HepG2 (cell line): ENCODE results near the gene TRAIP. TPM values are rescaled to one million over a fixed set of nuclear protein-coding genes. Genes with fewer than 3 reads are reported as not detected.
"Not testable (repeated sequence)": the region's sequence is repeated elsewhere in the genome, so short reads cannot be mapped to it uniquely, and the experiment has no call there.

Source experiments
- ATAC-seq: fragments of 200-7000 bp; cut with Tn5 transposase; 3 replicates; pipeline ENCODE4 v1.9.1; 2020; ENCODE audit warnings: mild to moderate bottlenecking, moderate library complexity
- BruUV-seq: library from RNA; stranded (reverse); fragments of 400-500 nt; replicated peaks from 2 replicates; lab custom pipeline; 2021; lab: Mats Ljungman, UMichigan
- CTCF ChIA-PET: fragments of 300-600 bp; formaldehyde crosslinking; extraction: SDS; loops from one replicate; lab custom pipeline; 2021; ENCODE audit warnings: low total read pairs, inconsistent platforms, low intra/inter-chr PET ratio; lab: Yijun Ruan, JAX
- POLR2A ChIA-PET: fragments of 350-600 bp; sonication (Branson Sonifier 250); formaldehyde crosslinking; loops from one replicate; lab custom pipeline; 2020; ENCODE audit warnings: antibody characterized with exemption, inconsistent platforms; lab: Yijun Ruan, JAX
- DNase-seq: peaks from one replicate; pipeline ENCODE4 v3.0.0-alpha.2; 2015; ENCODE audit warnings: low spot score
- FAIRE-seq: peaks from 3 replicates; lab custom pipeline; 2011; peaks lifted over from hg19 to GRCh38; lab: Jason Lieb, UNC
- H2AFZ ChIP-seq: one replicate; pipeline ENCODE4 v1.6.1; 2011; ENCODE audit warnings: low read length, inconsistent platforms
- H3K27ac ChIP-seq: fragments of 300-600 bp; 3 replicates; pipeline ENCODE4 v1.8.0; 2011; ENCODE audit warnings: mixed run types, mild to moderate bottlenecking, mixed read lengths, low read length, inconsistent platforms; ENCODE audit not compliant: insufficient read depth; ENCODE audit errors: extremely low read length
- H3K27me3 ChIP-seq, 2 experiments: fragments of 200-600 bp in 1 of 2; 2 replicates in 1 of 2; 3 replicates in 1 of 2; pipeline versions ENCODE4 v1.6.0 to v1.8.0; 2011; ENCODE audit warnings: low read length in 2 of 2, mild to moderate bottlenecking in 2 of 2, moderate library complexity in 2 of 2, inconsistent platforms in 1 of 2; ENCODE audit not compliant: insufficient read depth in 2 of 2, control insufficient read depth in 1 of 2
- H3K36me3 ChIP-seq, 2 experiments: fragments of 200-600 bp in 1 of 2; replicated peaks in 1 of 2; 2 replicates in 1 of 2; 3 replicates in 1 of 2; pipeline versions ENCODE4 v1.5.1 to v1.8.0; 2011; ENCODE audit warnings: low read length in 2 of 2, inconsistent platforms in 1 of 2; ENCODE audit not compliant: insufficient read depth in 2 of 2, control insufficient read depth in 1 of 2
- H3K4me1 ChIP-seq: 2 replicates; pipeline ENCODE4 v1.5.1; 2012; ENCODE audit warnings: low read length, inconsistent platforms; ENCODE audit not compliant: insufficient read depth
- H3K4me2 ChIP-seq: 2 replicates; pipeline ENCODE4 v1.6.0; 2011; ENCODE audit warnings: low read depth, low read length, inconsistent platforms
- H3K4me3 ChIP-seq, 3 experiments: fragments of 200-600 bp in 1 of 3; sonication (generic), shearing (Covaris generic) in 1 of 3; replicated peaks in 1 of 3; 2 replicates each; pipeline ENCODE4 v1.5.1; 2011 to 2016; ENCODE audit warnings: low read length in 3 of 3, inconsistent platforms in 2 of 3, low read depth in 2 of 3, mild to moderate bottlenecking in 2 of 3, control low read depth in 1 of 3, mixed read lengths in 1 of 3; ENCODE audit not compliant: insufficient read depth in 1 of 3
- H3K79me2 ChIP-seq: one replicate; pipeline ENCODE4 v1.6.1; 2011; ENCODE audit warnings: low read length, inconsistent platforms; ENCODE audit not compliant: insufficient read depth
- H3K9ac ChIP-seq: 2 replicates; pipeline ENCODE4 v1.6.0; 2011; ENCODE audit warnings: mild to moderate bottlenecking, low read depth, low read length, inconsistent platforms; ENCODE audit not compliant: insufficient read depth
- H3K9me3 ChIP-seq: 2 replicates; pipeline ENCODE4 v1.5.1; 2012; ENCODE audit warnings: mild to moderate bottlenecking, low read length
- H4K20me1 ChIP-seq: 2 replicates; pipeline ENCODE4 v1.6.0; 2011; ENCODE audit warnings: inconsistent platforms, mild to moderate bottlenecking, low read length, moderate library complexity; ENCODE audit not compliant: insufficient read depth
- NPAS2 ChIP-seq: sonication (generic); formaldehyde crosslinking; IDR thresholded peaks from 2 replicates; pipeline ENCODE4 v1.8.0; 2022; ENCODE audit warnings: mild to moderate bottlenecking, missing genetic modification reagents, borderline replicate concordance
- PAF1 ChIP-seq: IDR thresholded peaks from 2 replicates; pipeline ENCODE4 v1.6.1; 2016; ENCODE audit warnings: missing genetic modification reagents, missing compliant biosample characterization
- ZFAT ChIP-seq: sonication (generic); formaldehyde crosslinking; conservative IDR thresholded peaks from 2 replicates; pipeline ENCODE4 v1.8.1; 2023; ENCODE audit warnings: missing genetic modification reagents, inconsistent platforms
- ZNF567 ChIP-seq: sonication (generic); formaldehyde crosslinking; IDR thresholded peaks from 2 replicates; pipeline ENCODE4 v1.8.1; 2023; ENCODE audit warnings: mild to moderate bottlenecking, missing genetic modification reagents, borderline replicate concordance
- ZUFSP ChIP-seq: sonication (generic); formaldehyde crosslinking; IDR thresholded peaks from 2 replicates; pipeline ENCODE4 v1.9.0; 2021; ENCODE audit warnings: missing genetic modification reagents, mild to moderate bottlenecking, borderline replicate concordance
- WGBS: methylation state at CpG from one replicate; pipeline ENCODE4 v1.1.6; 2017; ENCODE audit warnings: low lambda C conversion rate; 5-methylcytosine and 5-hydroxymethylcytosine counted together
- in situ Hi-C: cut with HindIII; loops from 2 replicates; pipeline ENCODE4 v1.10.0; 2017; ENCODE audit warnings: low pct_unique_long_range_greater_than_20kb; ENCODE audit not compliant: extremely low pct_ligation_motif_present
- intact Hi-C: fragments of 100-400 bp; cut with micrococcal nuclease; formaldehyde crosslinking; loops from one replicate; pipeline ENCODE4 v1.10.0; 2022; ENCODE audit not compliant: unreplicated experiment
- polyA plus RNA-seq, 8 experiments: library from polyadenylated mRNA; depleted of rRNA in 3 of 8; stranded (reverse) in 7 of 8; unstranded in 1 of 8; fragments of >200 nt; fragmentation: Illumina TruSeq in 4 of 8; extraction: Trizol in 4 of 8; gene quantifications; 2 replicates each; pipeline versions ENCODE4 v1.2.1 to v1.2.3, GENCODE V29; 2011 to 2016; ENCODE audit warnings: low read depth in 4 of 8, missing spikeins in 1 of 8, mixed read lengths in 1 of 8; ENCODE audit not compliant: insufficient read depth in 1 of 8
- total RNA-seq, 5 experiments: library from RNA; depleted of rRNA; stranded (reverse); fragments of >200 nt; fragmentation: Illumina TruSeq; extraction: Trizol; gene quantifications; 2 replicates each; pipeline ENCODE4 v1.2.3, GENCODE V29; 2016; ENCODE audit warnings: low read depth in 1 of 5

TRAIP gene
- total and polyA plus RNA-seq, 2 of the 13 experiments (the other 11 are each of a cell fraction or from before 2014, with no cell fraction given): 13.9 to 23.9 TPM

GRCh38 chr3:49785565-49786356 lies 70.6 kb downstream of the TRAIP start (continued):
- TF ChIP-seq ZUFSP (CRISPR knock-in tag) (no peak), ZNF567 (CRISPR knock-in tag) (no peak), NPAS2 (CRISPR knock-in tag) (no peak), PAF1 (no peak), ZFAT (CRISPR knock-in tag) (no peak)

- DNase-seq, POLR2A ChIA-PET, H3K27me3 ChIP-seq, ATAC-seq, H3K4me2 ChIP-seq, H3K9ac ChIP-seq, BruUV-seq, H3K36me3 ChIP-seq, H2AFZ ChIP-seq, H3K4me3 ChIP-seq, H3K9me3 ChIP-seq, FAIRE-seq, CTCF ChIA-PET, intact Hi-C loops, H4K20me1 ChIP-seq, in situ Hi-C loops: not testable (repeated sequence)
- peaks cover 58% of the 10 kb centered on the region for H3K4me1 ChIP-seq
- H3K27ac ChIP-seq: peak overlapping the region; percentile 60
- 96% methylated on average over 9 of the region's 9 CpGs for WGBS
- peaks cover 67% of the 10 kb centered on the region for H3K79me2 ChIP-seq
Observed at GRCh38 chr3:49782277-49782676, 74.1 kb downstream of the TRAIP start.
